GM08714 (cell line): Measurements from ENCODE around the gene C1QTNF5.

Experiments used
- H3K4me3 ChIP-seq: fragments of 200-500 bp; sonication (Bioruptor generic); 2 replicates; pipeline ENCODE4 v1.5.1; 2014; ENCODE audit warnings: mild to moderate bottlenecking, low read length, inconsistent platforms
- ZNF274 ChIP-seq: IDR thresholded peaks from 2 replicates; pipeline ENCODE4 v1.6.1; 2012; ENCODE audit warnings: mild to moderate bottlenecking, low read depth, low read length

C1QTNF5 gene

DNA sequence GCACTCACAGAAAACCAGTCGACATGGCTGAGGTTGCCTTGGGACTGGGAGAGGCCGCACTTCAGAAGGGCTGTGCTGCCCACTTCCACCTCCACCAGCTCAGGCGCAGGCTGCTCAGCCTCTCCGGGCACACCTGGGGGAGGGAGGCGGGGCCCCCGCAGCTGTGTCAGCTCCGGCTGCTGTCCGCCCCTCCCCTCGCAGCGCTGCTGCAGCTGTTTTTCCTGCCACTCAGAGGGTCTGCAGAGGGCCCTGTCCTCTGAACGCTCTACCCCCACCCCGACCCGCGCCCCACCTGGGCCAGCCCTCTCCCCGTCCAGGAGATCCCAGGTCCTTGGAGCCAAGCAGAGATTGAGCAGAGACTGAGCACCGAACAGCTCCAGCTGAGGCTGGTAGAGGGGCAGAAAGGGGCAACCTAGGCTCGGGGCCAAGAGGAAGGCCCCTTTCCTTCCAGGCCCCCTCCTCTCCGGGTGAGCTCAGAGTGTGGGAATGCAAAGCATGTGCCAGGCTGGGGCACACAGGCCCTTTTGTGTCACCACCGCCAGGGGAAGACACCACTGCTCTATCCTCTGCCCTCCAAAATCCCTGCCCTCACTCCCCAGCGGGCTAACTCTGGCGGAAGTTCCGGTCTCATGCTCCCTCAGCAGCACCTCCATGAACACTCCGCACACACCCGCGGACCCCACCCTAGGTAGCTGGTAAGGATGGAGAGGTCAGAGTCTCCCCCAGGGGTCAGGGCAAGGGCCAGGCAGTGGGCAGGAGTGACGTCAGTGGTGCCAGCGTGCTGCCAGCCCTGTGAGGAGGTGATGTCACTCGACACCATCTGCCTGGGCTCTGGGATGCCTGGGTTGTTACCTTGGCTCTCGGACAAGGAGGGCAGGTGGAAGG is 25.3 kb downstream of the C1QTNF5 start:
- no peak for TF ChIP-seq ZNF274
- peak overlapping the region; percentile 3; the same call in 1 of the 2 replicates for H3K4me3 ChIP-seq

GRCh38 chr11:119314726-119315125 is 26.0 kb downstream of the C1QTNF5 start:
- TF ChIP-seq ZNF274 = no peak
- no peak overlapping the region for H3K4me3 ChIP-seq

- TF ChIP-seq ZNF274 = no peak
- H3K4me3 ChIP-seq = no peak overlapping the region
Measured at GRCh38 chr11:119310682-119311052, 30.0 kb downstream of the C1QTNF5 start.

GRCh38 chr11:119309953-119310681 is 30.6 kb downstream of the C1QTNF5 start:
- TF ChIP-seq ZNF274 = no peak

DNA sequence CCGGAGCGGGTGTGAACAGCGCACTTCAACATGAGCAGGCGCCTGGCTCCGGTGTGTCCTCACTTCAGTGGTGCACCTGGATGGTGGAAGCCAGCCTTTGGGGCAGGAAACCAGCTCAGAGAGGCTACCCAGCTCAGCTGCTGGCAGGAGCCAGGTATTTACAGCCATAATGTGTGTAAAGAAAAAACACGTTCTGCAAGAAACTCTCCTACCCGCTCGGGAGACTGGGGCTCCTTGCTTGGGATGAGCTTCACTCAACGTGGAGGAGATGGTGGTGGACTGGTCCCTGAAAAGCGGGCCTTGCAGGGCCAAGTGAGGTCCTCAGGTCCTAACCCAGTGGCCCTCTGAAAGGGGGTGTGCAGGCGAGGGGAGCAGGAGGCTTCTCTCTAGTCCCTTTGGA is 31.3 kb downstream of the C1QTNF5 start:
- no peak for TF ChIP-seq ZNF274
- H3K4me3 ChIP-seq = no peak overlapping the region

More at GRCh38 chr11:119309953-119310681, 30.6 kb downstream of the C1QTNF5 start:
- H3K4me3 ChIP-seq = no peak overlapping the region

DNA sequence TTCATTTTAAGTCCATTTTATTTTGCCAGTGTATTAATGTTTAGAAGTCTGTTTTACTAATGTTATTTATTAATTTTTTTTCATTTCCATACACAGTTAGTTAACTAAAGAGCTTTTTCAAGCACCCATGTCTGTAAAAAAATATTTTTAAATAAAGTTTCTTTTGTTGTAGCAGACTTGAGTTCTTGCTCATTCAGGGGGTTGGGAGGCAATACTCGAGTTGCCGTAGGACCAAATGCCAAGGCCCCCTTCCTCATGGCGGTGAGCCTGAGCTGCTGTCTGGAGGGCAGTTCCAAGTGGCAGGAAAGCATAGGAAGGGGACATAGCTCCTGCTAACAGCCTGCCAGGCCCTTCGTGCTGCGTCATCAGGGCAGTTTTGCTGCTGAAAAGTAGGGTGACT is 32.7 kb downstream of the C1QTNF5 start:
- no peak overlapping the region for H3K4me3 ChIP-seq
- TF ChIP-seq ZNF274 = no peak

DNA sequence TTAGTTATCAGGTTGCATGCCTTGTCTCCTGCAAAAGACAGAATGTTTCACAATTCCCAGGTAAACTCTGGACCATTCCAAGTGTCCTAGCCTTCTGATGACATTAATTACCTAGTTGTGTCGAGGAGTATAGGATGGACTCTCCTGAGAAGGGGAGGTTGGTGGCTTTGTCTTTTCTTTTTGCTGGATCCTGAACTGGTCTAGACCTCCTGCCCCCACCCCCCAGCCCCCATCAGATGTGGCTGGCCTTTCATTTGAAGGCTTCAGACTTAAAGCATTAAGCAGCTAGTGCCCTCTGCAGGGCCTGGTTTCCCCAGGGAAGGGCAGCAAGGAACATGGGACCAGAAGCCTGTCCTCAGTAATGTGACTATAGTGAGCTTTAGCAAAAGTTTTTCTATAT is 33.5 kb downstream of the C1QTNF5 start:
- no peak overlapping the region for H3K4me3 ChIP-seq
- TF ChIP-seq ZNF274 = no peak

GRCh38 chr11:119306373-119306890 is 34.3 kb downstream of the C1QTNF5 start:
- no peak for TF ChIP-seq ZNF274
- no peak overlapping the region for H3K4me3 ChIP-seq

DNA sequence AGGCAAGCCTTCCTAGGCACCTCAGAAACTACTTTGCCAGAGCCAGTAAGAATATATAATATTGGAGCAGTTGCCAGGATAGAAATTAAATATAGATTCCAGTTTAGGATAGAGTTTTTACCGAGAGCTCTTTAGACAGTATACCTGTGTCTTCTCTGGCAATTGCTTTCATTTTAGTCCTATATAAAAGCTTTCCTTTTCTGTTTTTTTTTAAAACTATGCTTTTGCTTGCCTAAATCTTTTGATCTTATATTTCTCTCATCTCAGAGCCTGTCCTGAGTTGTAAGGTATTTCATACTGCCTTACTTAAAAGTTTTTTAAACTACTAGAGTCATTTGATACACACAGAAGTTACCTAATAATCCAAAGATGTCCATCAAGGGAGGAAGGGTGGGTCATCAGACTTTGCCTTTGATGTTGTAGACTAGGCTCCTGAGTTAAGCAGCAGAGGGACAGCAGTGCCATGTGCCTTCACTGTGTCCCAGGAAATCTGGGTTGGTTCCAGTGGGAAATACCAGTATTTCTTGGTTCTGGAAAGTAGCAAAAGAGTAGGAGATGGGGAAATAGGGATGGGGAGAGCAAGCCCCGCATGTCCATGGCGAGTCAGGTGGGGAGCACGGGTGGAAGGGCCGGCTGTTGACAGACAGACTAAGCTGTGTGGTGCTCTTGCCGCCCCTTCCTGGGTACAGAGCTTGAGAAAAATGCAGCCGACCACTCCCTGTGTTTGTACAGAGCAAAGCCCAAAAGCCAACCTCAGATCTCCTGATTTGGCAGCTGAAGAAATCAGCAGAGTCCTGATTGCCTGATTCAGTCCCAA is 34.9 kb downstream of the C1QTNF5 start:
- H3K4me3 ChIP-seq = no peak overlapping the region
- TF ChIP-seq ZNF274 = no peak

DNA sequence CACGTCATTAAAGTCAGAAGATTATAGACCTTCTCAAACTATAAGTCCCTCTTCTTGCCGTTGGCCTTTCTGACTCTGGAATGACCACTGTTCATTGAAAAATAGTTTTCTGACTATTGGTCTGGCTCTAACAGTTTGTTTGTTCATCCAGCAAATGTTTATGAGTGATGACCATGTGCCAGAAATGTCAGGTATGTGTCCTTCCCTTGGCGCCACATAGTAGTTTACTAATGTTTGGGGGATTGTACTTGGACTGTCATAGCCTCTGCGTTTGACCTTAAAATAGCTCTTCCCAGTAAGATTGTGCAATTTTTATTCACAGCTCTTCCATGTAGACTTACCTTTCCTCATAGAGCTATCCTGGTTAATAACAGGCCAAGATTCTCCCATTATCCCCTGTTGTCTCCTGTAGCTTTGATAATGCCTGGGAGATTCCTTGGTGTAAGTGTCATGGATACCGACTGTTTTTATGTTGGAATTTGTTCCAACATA is 37.4 kb downstream of the C1QTNF5 start:
- TF ChIP-seq ZNF274 = no peak
- H3K4me3 ChIP-seq = no peak overlapping the region

DNA sequence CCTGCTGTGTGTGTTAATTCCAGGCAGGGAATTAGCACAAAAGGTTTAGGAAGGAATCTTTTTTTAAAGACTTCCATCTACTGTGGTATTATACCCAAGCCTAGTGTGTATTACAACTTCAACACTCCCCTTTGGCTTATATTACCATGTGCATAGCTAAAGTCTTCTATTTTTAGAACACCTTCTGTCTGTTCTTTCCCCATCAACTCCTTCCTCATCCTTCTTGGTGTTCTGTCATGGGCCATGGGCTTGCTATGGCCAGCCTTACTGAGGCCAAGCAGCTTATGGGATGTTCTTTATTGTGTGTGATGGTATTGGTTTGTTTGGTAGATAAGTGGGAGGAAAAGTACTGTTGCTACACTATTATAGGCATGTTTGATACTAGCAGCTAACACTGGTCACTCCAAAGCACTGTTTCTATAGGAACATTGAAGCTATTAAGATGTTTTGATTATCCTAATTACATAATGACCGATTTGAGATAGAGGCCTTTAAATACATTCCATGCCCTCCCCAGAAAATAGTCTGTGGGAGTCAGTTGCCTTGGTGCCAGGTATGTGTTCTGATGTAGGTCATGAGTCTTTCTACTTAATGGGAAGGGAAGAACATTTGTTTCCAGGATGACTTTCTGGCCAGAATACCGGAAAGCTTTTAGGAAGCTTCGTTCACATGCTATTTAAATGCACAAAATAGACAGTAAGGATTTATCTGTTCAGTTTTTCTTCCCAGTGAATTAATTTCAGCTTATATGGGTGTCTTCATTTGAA is 40.3 kb downstream of the C1QTNF5 start:
- no peak overlapping the region for H3K4me3 ChIP-seq

DNA sequence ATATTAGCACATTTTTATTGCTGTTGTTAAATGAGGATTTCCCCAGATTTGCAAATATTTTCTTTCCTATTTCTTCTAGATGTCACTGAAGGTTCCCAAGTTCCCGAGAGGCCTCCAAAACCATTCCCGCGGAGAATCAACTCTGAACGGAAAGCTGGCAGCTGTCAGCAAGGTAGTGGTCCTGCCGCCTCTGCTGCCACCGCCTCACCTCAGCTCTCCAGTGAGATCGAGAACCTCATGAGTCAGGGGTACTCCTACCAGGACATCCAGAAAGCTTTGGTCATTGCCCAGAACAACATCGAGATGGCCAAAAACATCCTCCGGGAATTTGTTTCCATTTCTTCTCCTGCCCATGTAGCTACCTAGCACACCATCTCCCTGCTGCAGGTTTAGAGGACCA is 41.3 kb downstream of the C1QTNF5 start:
- TF ChIP-seq ZNF274 = no peak
- H3K4me3 ChIP-seq = no peak overlapping the region

More for the DNA sequence above, 40.3 kb downstream of the C1QTNF5 start:
- TF ChIP-seq ZNF274 = no peak

DNA sequence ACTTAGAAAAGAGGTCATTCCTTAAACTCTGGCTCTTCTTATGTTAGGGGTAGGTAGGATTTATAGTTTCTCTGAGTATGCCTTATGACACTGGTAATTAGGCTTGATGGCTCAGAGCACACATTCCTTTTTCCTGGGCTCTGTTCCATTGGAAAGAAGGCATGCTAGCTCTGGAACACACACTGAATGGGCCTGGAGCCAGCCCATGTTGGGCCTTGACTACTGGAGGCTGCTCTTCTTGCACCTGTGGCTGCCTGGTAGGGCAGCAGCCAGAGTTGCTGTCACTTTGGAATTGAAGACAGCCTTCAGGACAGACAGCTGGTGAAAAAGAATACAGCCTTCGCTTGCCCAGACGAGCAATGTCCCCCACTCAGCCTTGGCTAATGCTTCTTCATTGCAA is 42.0 kb downstream of the C1QTNF5 start:
- TF ChIP-seq ZNF274 = no peak
- no peak overlapping the region for H3K4me3 ChIP-seq

- TF ChIP-seq ZNF274 = no peak
Measured at GRCh38 chr11:119297938-119298337, 42.7 kb downstream of the C1QTNF5 start.

More at GRCh38 chr11:119297938-119298337, 42.7 kb downstream of the C1QTNF5 start:
- H3K4me3 ChIP-seq = no peak overlapping the region
